Caki2 (cell line): ENCODE data around the gene SLX4IP. TPM values are rescaled to one million over a fixed set of nuclear protein-coding genes. Genes with fewer than 3 reads are reported as not detected.
"Not testable (repeated sequence)": the region's sequence is repeated elsewhere in the genome, so short reads cannot be mapped to it uniquely, and the experiment has no call there.

ENCODE experiments used
- DNase-seq: peaks from one replicate; pipeline ENCODE4 v3.0.0-alpha.2; 2015; ENCODE audit warnings: low read depth
- in situ Hi-C: cut with HindIII; loops from 2 replicates; pipeline ENCODE4 v1.10.0; 2016; ENCODE audit warnings: low sequenced_read_pairs, low pct_unique_long_range_greater_than_20kb, mixed read lengths
- total RNA-seq: library from RNA; depleted of rRNA; stranded (reverse); fragments of >200 nt; shearing (Covaris generic); gene quantifications from 2 replicates; pipeline ENCODE4 v1.2.3, GENCODE V29; 2014; ENCODE audit warnings: low replicate concordance; rRNA removed

SLX4IP gene
- total RNA-seq = 2.3 and 2.5 TPM in 2 replicates

- peak; percentile 95 for DNase-seq
- in situ Hi-C loops = no loop called here
Measured at GRCh38 chr20:10434832-10435812, at the start of gene SLX4IP. SLX4IP (plus strand) TSS chr20:10435305; CDS start chr20:10458205, 22,900 bp downstream.

GRCh38 chr20:10385850-10386544 is 49.1 kb upstream of the SLX4IP start:
- no peak for DNase-seq
- in situ Hi-C loops = no loop called here

GRCh38 chr20:10387686-10388085 is 47.4 kb upstream of the SLX4IP start:
- in situ Hi-C loops = no loop called here
- no peak for DNase-seq

- DNase-seq = no peak
- in situ Hi-C loops = no loop called here
Measured at GRCh38 chr20:10388597-10388996, 46.5 kb upstream of the SLX4IP start.

GRCh38 chr20:10390709-10391108 is 44.4 kb upstream of the SLX4IP start:
- in situ Hi-C loops = no loop called here

GRCh38 chr20:10394752-10395151 is 40.4 kb upstream of the SLX4IP start:
- in situ Hi-C loops = not testable (repeated sequence)

More at GRCh38 chr20:10390709-10391108, 44.4 kb upstream of the SLX4IP start:
- DNase-seq = no peak

GRCh38 chr20:10398834-10399369 is 36.2 kb upstream of the SLX4IP start:
- in situ Hi-C loops = no loop called here

More at GRCh38 chr20:10394752-10395151, 40.4 kb upstream of the SLX4IP start:
- not testable (repeated sequence) for DNase-seq

GRCh38 chr20:10402938-10403608 is 32.0 kb upstream of the SLX4IP start:
- in situ Hi-C loops = no loop called here
- DNase-seq = no peak

More at GRCh38 chr20:10398834-10399369, 36.2 kb upstream of the SLX4IP start:
- DNase-seq = no peak

GRCh38 chr20:10404023-10404628 is 31.0 kb upstream of the SLX4IP start:
- in situ Hi-C loops = no loop called here
- no peak for DNase-seq

GRCh38 chr20:10404959-10405530 is 30.1 kb upstream of the SLX4IP start:
- DNase-seq = no peak
- in situ Hi-C loops = no loop called here

- in situ Hi-C loops = no loop called here
- no peak for DNase-seq
Measured at GRCh38 chr20:10408108-10408813, 26.8 kb upstream of the SLX4IP start.

GRCh38 chr20:10411673-10412072 is 23.4 kb upstream of the SLX4IP start:
- in situ Hi-C loops = no loop called here

GRCh38 chr20:10412591-10413408 is 22.3 kb upstream of the SLX4IP start:
- in situ Hi-C loops = no loop called here
- peak; percentile 40 for DNase-seq

More at GRCh38 chr20:10411673-10412072, 23.4 kb upstream of the SLX4IP start:
- DNase-seq = no peak

- in situ Hi-C loops = no loop called here
- DNase-seq = peak; percentile 37
Measured at GRCh38 chr20:10415013-10415650, 20.0 kb upstream of the SLX4IP start.

- DNase-seq, in situ Hi-C loops: not testable (repeated sequence)
Measured at GRCh38 chr20:10417218-10417617, 17.9 kb upstream of the SLX4IP start.
